A549 (cell line): ENCODE measurements around the gene NBEAL2.

Source experiments
- BHLHE40 ChIP-seq: IDR thresholded peaks from 2 replicates; pipeline ENCODE4 v1.6.1; 2012; ENCODE audit warnings: low read depth, low read length, inconsistent platforms
- CTCF ChIP-seq: fragments of >200 bp; sonication (Bioruptor Twin); formaldehyde crosslinking; IDR thresholded peaks from 3 replicates; pipeline ENCODE4 v1.5.1; 2016
- FOSL2 ChIP-seq, 2 experiments: fragments of 450-650 bp in 1 of 2; fragments of >200 bp in 1 of 2; sonication (Bioruptor Twin) in 1 of 2; formaldehyde crosslinking; IDR thresholded peaks; 2 replicates each; pipeline versions ENCODE4 v1.5.0 to v1.6.1; 2016 to 2020; ENCODE audit warnings: mild to moderate bottlenecking in 1 of 2, moderate library complexity in 1 of 2
- JUN ChIP-seq, 2 experiments: fragments of >200 bp; sonication (Bioruptor Twin); formaldehyde crosslinking; IDR thresholded peaks; 2 replicates in 1 of 2; 3 replicates in 1 of 2; pipeline ENCODE4 v1.6.1; 2016 to 2017
- MAFK ChIP-seq: fragments of 450-650 bp; IDR thresholded peaks from 2 replicates; pipeline ENCODE4 v1.6.1; 2014; ENCODE audit not compliant: partially characterized antibody
- MAZ ChIP-seq: fragments of 150-350 bp; IDR thresholded peaks from 2 replicates; pipeline ENCODE4 v1.6.1; 2014; ENCODE audit warnings: antibody characterized with exemption, low read depth, low read length, borderline replicate concordance
- NFE2L2 ChIP-seq: fragments of 150-350 bp; conservative IDR thresholded peaks from 2 replicates; pipeline ENCODE4 v1.6.1; 2014; ENCODE audit warnings: low read length
- NPAS2 ChIP-seq: fragments of 250-450 bp; sonication (Bioruptor Pico); IDR thresholded peaks from 2 replicates; pipeline ENCODE4 v1.8.0; 2022; ENCODE audit warnings: mild to moderate bottlenecking, moderate library complexity, borderline replicate concordance
- POLR2A ChIP-seq: IDR thresholded peaks from 2 replicates; pipeline ENCODE4 v1.6.1; 2012; ENCODE audit warnings: mild to moderate bottlenecking, low read length
- POLR2AphosphoS2 ChIP-seq: conservative IDR thresholded peaks from 2 replicates; pipeline ENCODE4 v1.6.1; 2012; ENCODE audit warnings: low read length, improper control_type of control experiment, inconsistent platforms
- REST ChIP-seq: fragments of 200-600 bp; sonication (generic); IDR thresholded peaks from 2 replicates; pipeline ENCODE4 v1.6.1; 2016; ENCODE audit warnings: antibody characterized with exemption, mild to moderate bottlenecking, moderate library complexity
- USF2 ChIP-seq: fragments of 450-650 bp; IDR thresholded peaks from 2 replicates; pipeline ENCODE4 v1.6.1; 2014; ENCODE audit warnings: antibody characterized with exemption
- ZNF302 ChIP-seq: fragments of 250-450 bp; sonication (Bioruptor Pico); IDR thresholded peaks from 2 replicates; pipeline ENCODE4 v1.9.0; 2021; ENCODE audit warnings: inconsistent platforms, mild to moderate bottlenecking, moderate library complexity

GRCh38 chr3:46994801-46995731, 15.6 kb downstream of the NBEAL2 start:
- TF ChIP-seq CTCF: no peak
- no peak for TF ChIP-seq NFE2L2
- no peak for TF ChIP-seq ZNF302 (CRISPR knock-in tag)
- no peak for TF ChIP-seq REST
- no peak for TF ChIP-seq POLR2A
- no peak for TF ChIP-seq MAFK
- no peak for TF ChIP-seq MAZ
- TF ChIP-seq BHLHE40: no peak
- no peak for TF ChIP-seq USF2
- no peak for TF ChIP-seq POLR2AphosphoS2
- TF ChIP-seq FOSL2 (IDR thresholded peaks at IDR 0.05): no peak
- no peak for TF ChIP-seq FOSL2 (CRISPR knock-in tag; IDR thresholded peaks at IDR 0.05)
- TF ChIP-seq NPAS2 (CRISPR knock-in tag): no peak
- no peak for TF ChIP-seq JUN (IDR thresholded peaks at IDR 0.05)
